Mammary epithelial cell (primary cell): ENCODE data around the gene KCTD1.

Source experiments
- CTCF ChIP-seq, 2 donors: IDR thresholded peaks in 1 of 2; conservative IDR thresholded peaks in 1 of 2; 2 replicates each; pipeline ENCODE4 v1.5.1; 2011 to 2012; ENCODE audit warnings: inconsistent platforms in 2 of 2, low read length in 2 of 2, mild to moderate bottlenecking in 2 of 2, control low read depth in 1 of 2, low read depth in 1 of 2; ENCODE audit not compliant: insufficient read depth in 1 of 2; ENCODE audit errors: extremely low read depth in 1 of 2
- EZH2 ChIP-seq: IDR thresholded peaks from 2 replicates; pipeline ENCODE4 v1.6.1; 2012; ENCODE audit warnings: low read length, inconsistent platforms, borderline replicate concordance

DNA sequence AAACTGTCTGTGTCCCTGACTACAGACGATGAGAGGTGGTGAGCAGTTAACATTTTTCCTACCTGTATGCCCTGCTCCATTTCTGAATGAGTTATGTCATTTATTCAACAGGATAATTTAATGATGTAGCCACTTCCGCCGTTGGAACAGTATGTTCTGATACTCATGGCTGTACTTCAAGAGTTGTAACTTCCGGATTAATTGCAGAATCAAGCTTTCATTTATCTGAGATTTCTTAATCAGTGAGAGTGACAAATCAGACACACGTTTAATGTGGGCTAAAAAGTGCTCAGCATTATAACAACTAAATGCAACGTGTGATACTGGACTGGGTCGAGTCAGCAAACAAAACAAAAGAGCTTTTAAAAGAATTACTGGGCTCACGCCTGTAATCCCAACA lies 107.7 kb downstream of the KCTD1 start:
- no peak for TF ChIP-seq EZH2
- no peak for TF ChIP-seq CTCF (conservative IDR thresholded peaks at IDR 0.05 in 1 of 2, IDR thresholded peaks at IDR 0.05 in 1 of 2; ENCODE audit: extremely low read depth in 1 of 2, insufficient read depth in 1 of 2, low read depth in 1 of 2, low read length in 2 of 2)
